Neutrophil (primary cell): ENCODE measurements around the gene HINT3.
A peak's percentile ranks its signal among the peaks of the same experiment; 100 is the strongest.

ENCODE experiments used
- H3K27ac ChIP-seq: fragments of 200-600 bp; sonication (generic); 2 replicates; pipeline ENCODE4 v1.5.1; 2016; ENCODE audit warnings: mild to moderate bottlenecking, moderate library complexity
- H3K27me3 ChIP-seq: fragments of 200-600 bp; sonication (generic); 2 replicates; pipeline ENCODE4 v1.6.0; 2016; ENCODE audit warnings: mild to moderate bottlenecking
- H3K36me3 ChIP-seq: fragments of 200-600 bp; sonication (generic); 2 replicates; pipeline ENCODE4 v1.5.1; 2017
- H3K4me1 ChIP-seq, 2 experiments: fragments of 200-600 bp in 1 of 2; sonication (generic) in 1 of 2; 1 replicate in 1 of 2; 2 replicates in 1 of 2; pipeline versions ENCODE4 v1.5.1 to v1.6.1; 2013 to 2016; ENCODE audit warnings: low read depth in 1 of 2, low read length in 1 of 2, mild to moderate bottlenecking in 1 of 2, moderate library complexity in 1 of 2; ENCODE audit not compliant: control insufficient read depth in 1 of 2, insufficient read depth in 1 of 2
- H3K4me3 ChIP-seq, 2 experiments: fragments of 200-600 bp in 1 of 2; sonication (generic) in 1 of 2; 1 replicate in 1 of 2; 2 replicates in 1 of 2; pipeline ENCODE4 v1.5.1; 2013 to 2016; ENCODE audit warnings: low read depth in 1 of 2, low read length in 1 of 2, mild to moderate bottlenecking in 1 of 2, moderate library complexity in 1 of 2
- H3K9me3 ChIP-seq: fragments of 200-600 bp; sonication (generic); 2 replicates; pipeline ENCODE4 v1.5.1; 2016
- TF ChIP-seq, protein P1 (sequence below): fragments of 200-600 bp; sonication (generic); IDR thresholded peaks from 2 replicates; pipeline ENCODE4 v1.5.1; 2016; ENCODE audit warnings: antibody characterized with exemption

HINT3 gene

GRCh38 chr6:125942672-125943527 is 13.7 kb upstream of the HINT3 start:
- TF ChIP-seq, protein P1, sequence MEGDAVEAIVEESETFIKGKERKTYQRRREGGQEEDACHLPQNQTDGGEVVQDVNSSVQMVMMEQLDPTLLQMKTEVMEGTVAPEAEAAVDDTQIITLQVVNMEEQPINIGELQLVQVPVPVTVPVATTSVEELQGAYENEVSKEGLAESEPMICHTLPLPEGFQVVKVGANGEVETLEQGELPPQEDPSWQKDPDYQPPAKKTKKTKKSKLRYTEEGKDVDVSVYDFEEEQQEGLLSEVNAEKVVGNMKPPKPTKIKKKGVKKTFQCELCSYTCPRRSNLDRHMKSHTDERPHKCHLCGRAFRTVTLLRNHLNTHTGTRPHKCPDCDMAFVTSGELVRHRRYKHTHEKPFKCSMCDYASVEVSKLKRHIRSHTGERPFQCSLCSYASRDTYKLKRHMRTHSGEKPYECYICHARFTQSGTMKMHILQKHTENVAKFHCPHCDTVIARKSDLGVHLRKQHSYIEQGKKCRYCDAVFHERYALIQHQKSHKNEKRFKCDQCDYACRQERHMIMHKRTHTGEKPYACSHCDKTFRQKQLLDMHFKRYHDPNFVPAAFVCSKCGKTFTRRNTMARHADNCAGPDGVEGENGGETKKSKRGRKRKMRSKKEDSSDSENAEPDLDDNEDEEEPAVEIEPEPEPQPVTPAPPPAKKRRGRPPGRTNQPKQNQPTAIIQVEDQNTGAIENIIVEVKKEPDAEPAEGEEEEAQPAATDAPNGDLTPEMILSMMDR, result no peak
- Histone ChIP-seq H3K9me3 (no peaks in the 10 kb centered on the region), H3K4me1 (peaks cover 12 to 16% of the 10 kb centered on the region in 2 experiments), H3K27ac (no peak overlapping the region), H3K36me3 (no peaks in the 10 kb centered on the region), H3K27me3 (no peaks in the 10 kb centered on the region), H3K4me3 (no peak overlapping the region)

DNA sequence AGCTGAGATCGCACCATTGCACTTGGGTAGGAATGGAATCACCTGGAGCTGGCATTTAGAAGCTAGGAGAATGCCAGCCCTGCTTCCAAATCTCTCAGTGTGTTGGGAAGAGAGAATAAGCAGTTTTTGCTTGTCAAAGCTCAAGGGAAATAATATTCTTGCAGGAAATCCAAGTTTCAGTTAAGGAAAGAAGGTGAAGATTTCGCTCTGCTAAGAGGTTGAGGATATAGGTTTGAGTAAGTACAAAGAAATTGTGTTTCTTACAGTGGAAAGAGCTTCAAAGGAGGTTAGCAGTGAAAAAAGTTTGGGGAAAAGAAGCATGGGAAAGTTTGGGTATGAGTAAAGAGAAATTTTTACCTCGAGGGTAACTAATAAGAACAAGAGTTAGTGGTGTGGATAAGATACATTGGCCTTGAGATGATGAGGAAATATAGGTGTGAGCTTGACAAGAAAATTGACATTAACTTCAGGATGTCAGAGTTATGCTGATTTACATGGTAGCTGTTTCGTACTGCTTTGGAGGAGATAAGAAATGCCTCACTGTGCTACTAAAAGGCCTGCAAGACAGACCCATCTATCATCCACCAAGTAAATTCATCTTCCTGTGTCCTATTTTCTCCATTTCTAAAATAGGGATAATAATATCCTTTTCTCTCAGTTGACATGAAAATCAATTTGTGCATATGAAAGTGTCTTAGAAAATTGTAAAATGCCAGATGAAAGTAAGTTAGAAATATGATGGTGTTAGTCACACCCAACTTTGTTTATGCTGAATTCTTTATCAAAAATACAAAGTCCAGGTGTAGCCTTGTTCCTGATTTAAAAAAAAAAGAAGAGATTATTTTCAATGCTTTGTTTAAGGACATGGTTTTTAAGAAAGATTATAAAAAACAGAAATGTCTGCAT is 12.8 kb upstream of the HINT3 start:
- H3K9me3 ChIP-seq, result no peaks in the 10 kb centered on the region
- no peaks in the 10 kb centered on the region for H3K36me3 ChIP-seq
- H3K4me3 ChIP-seq, result no peak overlapping the region
- TF ChIP-seq, protein P1, result no peak
- no peaks in the 10 kb centered on the region for H3K27me3 ChIP-seq
- H3K4me1 ChIP-seq, result peaks cover 12 to 16% of the 10 kb centered on the region in 2 experiments
- H3K27ac ChIP-seq, result peak overlapping the region; percentile 29

DNA sequence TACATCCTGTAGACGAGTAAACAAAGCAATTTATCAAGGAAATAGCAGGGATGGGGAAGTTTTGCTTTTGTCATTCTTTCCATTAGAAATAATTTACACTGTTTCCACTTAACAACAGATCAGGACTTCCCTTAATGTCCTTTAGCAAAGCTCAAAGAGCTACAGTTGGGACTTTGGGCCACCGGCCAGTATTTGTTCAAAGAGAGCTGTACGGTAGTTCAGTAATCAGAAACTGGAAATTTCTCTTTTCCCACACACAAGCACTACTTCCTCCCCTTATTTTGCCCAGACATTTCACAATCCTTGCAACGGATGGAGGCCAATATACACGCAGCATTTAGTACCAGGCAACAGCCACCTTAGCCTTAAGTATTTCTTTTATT is 12.1 kb upstream of the HINT3 start:
- H3K27ac ChIP-seq, result peak overlapping the region; percentile 29
- no peaks in the 10 kb centered on the region for H3K36me3 ChIP-seq
- no peaks in the 10 kb centered on the region for H3K27me3 ChIP-seq
- H3K4me1 ChIP-seq, result peaks cover 12 to 16% of the 10 kb centered on the region in 2 experiments
- no peak overlapping the region for H3K4me3 ChIP-seq
- no peaks in the 10 kb centered on the region for H3K9me3 ChIP-seq
- TF ChIP-seq, protein P1, result no peak

DNA sequence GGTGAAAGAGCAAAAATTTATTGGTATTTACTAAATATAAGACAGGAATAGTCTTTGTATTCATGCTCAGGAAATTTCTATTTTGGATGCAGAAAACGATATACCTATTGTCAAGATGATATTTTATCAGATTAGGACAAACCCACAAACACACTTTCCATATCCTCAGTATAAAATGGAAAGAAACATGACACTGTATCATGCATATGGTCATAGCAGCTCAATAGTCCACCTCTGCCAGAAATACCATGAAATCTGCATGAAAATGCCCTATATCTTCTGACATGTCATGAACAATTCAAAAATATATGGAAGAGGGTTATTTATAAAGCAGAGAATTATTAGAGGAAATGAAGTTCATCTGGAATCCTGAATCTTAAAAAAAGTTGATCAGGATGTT is 11.7 kb upstream of the HINT3 start:
- TF ChIP-seq, protein P1, result no peak
- H3K27ac ChIP-seq, result no peak overlapping the region
- no peaks in the 10 kb centered on the region for H3K27me3 ChIP-seq
- no peaks in the 10 kb centered on the region for H3K9me3 ChIP-seq
- H3K4me3 ChIP-seq, result no peak overlapping the region
- no peaks in the 10 kb centered on the region for H3K36me3 ChIP-seq
- H3K4me1 ChIP-seq, result peaks cover 12 to 16% of the 10 kb centered on the region in 2 experiments

DNA sequence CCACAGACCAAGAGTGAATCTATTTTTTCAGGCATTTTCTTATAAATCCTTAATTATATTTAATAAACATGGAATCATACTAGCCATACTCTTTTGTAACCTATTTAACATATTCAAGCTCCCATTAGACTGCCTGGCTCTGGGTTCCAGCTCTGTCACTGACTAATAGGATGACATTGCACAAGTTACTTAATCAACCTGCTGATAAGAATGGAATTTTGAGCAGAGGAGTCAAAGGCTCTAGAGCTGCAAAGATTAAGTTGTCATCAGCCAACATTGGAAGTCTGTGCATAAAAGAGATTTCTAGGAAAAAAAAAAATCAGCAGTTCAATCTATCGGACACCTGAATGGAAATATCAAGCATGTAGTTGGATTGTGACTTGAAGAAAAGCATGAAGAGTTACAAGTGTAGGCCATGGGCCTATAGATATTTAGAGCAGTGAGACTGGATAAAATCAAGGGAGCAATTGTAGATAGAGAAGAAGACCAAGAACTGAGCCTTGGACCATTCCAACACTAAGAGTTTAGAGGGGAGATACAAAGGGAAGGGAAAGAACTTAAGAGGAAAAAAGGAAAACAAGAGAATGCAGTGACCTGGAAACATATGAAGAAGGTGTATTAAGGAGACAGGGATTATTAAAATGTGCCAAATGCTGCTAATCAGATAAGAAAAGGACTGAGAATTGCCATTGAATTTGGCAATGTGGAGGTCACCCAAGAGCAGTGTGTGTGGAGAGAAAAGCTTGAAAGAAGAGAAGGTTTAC is 11.0 kb upstream of the HINT3 start:
- peaks cover 12 to 16% of the 10 kb centered on the region in 2 experiments for H3K4me1 ChIP-seq
- H3K27me3 ChIP-seq, result no peaks in the 10 kb centered on the region
- no peak overlapping the region for H3K4me3 ChIP-seq
- TF ChIP-seq, protein P1, result no peak
- no peak overlapping the region for H3K27ac ChIP-seq
- H3K9me3 ChIP-seq, result no peaks in the 10 kb centered on the region
- no peaks in the 10 kb centered on the region for H3K36me3 ChIP-seq
